NOMO-1 treated with DMSO at 0.1 percent for 48 hours (cell line): ENCODE data around the gene CHRNA4.
"Not testable (repeated sequence)": the region's sequence is repeated elsewhere in the genome, so short reads cannot be mapped to it uniquely, and the experiment has no call there.

Experiments used
- DNase-seq: peaks from one replicate; lab custom pipeline; 2025; ENCODE audit not compliant: unreplicated experiment; lab: John Stamatoyannopoulos, UW

The CHRNA4 gene

GRCh38 chr20:63350597-63351325, 10.4 kb downstream of the CHRNA4 start:
- DNase-seq, result no peak

GRCh38 chr20:63350196-63350595, 11.0 kb downstream of the CHRNA4 start:
- DNase-seq, result no peak

- DNase-seq, result no peak
Measured at GRCh38 chr20:63349516-63349895, 11.6 kb downstream of the CHRNA4 start.

- no peak for DNase-seq
Measured at GRCh38 chr20:63348828-63349515, 12.2 kb downstream of the CHRNA4 start.

GRCh38 chr20:63347950-63348827, 13.0 kb downstream of the CHRNA4 start:
- no peak for DNase-seq

- no peak for DNase-seq
Measured at GRCh38 chr20:63347081-63347741, 13.9 kb downstream of the CHRNA4 start.

- no peak for DNase-seq
Measured at GRCh38 chr20:63346131-63347080, 14.7 kb downstream of the CHRNA4 start.

GRCh38 chr20:63345328-63346100, 15.6 kb downstream of the CHRNA4 start:
- no peak for DNase-seq

GRCh38 chr20:63344616-63345327, 16.4 kb downstream of the CHRNA4 start:
- no peak for DNase-seq

- no peak for DNase-seq
Measured at GRCh38 chr20:63343460-63344445, 17.4 kb downstream of the CHRNA4 start.

- DNase-seq, result no peak
Measured at GRCh38 chr20:63342561-63343459, 18.3 kb downstream of the CHRNA4 start.

GRCh38 chr20:63340158-63340688, 20.9 kb downstream of the CHRNA4 start:
- not testable (repeated sequence) for DNase-seq

GRCh38 chr20:63339154-63340094, 21.7 kb downstream of the CHRNA4 start:
- DNase-seq, result not testable (repeated sequence)

GRCh38 chr20:63337786-63338420, 23.2 kb downstream of the CHRNA4 start:
- DNase-seq, result no peak
